Smooth muscle cell (in vitro differentiated cells): Measurements from ENCODE around the gene PRIM1. TPM values are rescaled to one million over a fixed set of nuclear protein-coding genes. Genes with fewer than 3 reads are reported as not detected.

Experiments used
- DNase-seq: peaks from one replicate; lab custom pipeline; 2025; ENCODE audit not compliant: unreplicated experiment; lab: John Stamatoyannopoulos, UW
- H2AFZ ChIP-seq: fragments of 200-600 bp; sonication (generic); 2 replicates; pipeline ENCODE4 v1.6.0; 2016; ENCODE audit warnings: antibody characterized with exemption, low read depth, mild to moderate bottlenecking
- H3F3A ChIP-seq: fragments of 200-600 bp; sonication (generic); 2 replicates; pipeline ENCODE4 v1.6.0; 2017; ENCODE audit warnings: antibody characterized with exemption, low read depth
- H3K27ac ChIP-seq: fragments of 200-600 bp; sonication (generic); 2 replicates; pipeline ENCODE4 v1.5.1; 2016; ENCODE audit warnings: low read depth, mild to moderate bottlenecking
- H3K27me3 ChIP-seq: fragments of 200-600 bp; sonication (generic); 2 replicates; pipeline ENCODE4 v1.6.1; 2016; ENCODE audit warnings: low read depth, mild to moderate bottlenecking
- H3K36me3 ChIP-seq: fragments of 200-600 bp; sonication (generic); 2 replicates; pipeline ENCODE4 v1.5.1; 2016; ENCODE audit warnings: low read depth
- H3K4me1 ChIP-seq: fragments of 200-600 bp; sonication (generic); 2 replicates; pipeline ENCODE4 v1.5.1; 2016; ENCODE audit warnings: low read depth
- H3K4me2 ChIP-seq: fragments of 200-600 bp; sonication (generic); 2 replicates; pipeline ENCODE4 v1.6.0; 2016; ENCODE audit warnings: mild to moderate bottlenecking
- H3K4me3 ChIP-seq: fragments of 200-600 bp; sonication (generic); 2 replicates; pipeline ENCODE4 v1.5.1; 2016; ENCODE audit warnings: mild to moderate bottlenecking
- H3K79me2 ChIP-seq: fragments of 200-600 bp; sonication (generic); 2 replicates; pipeline ENCODE4 v1.6.0; 2016; ENCODE audit warnings: low read depth, mild to moderate bottlenecking
- H3K9ac ChIP-seq: fragments of 200-600 bp; sonication (generic); 2 replicates; pipeline ENCODE4 v1.6.0; 2016; ENCODE audit warnings: low read depth
- H3K9me3 ChIP-seq: fragments of 200-600 bp; sonication (generic); replicated peaks from 2 replicates; pipeline ENCODE4 v1.5.1; 2016; ENCODE audit warnings: low read depth
- H4K20me1 ChIP-seq: fragments of 200-600 bp; sonication (generic); 2 replicates; pipeline ENCODE4 v1.6.0; 2016; ENCODE audit warnings: low read depth
- WGBS: methylation state at CpG from one replicate; pipeline ENCODE4 v1.1.7; 2016; ENCODE audit warnings: low lambda C conversion rate; 5-methylcytosine and 5-hydroxymethylcytosine counted together
- polyA plus RNA-seq: library from polyadenylated mRNA; unstranded; fragments of >200 nt; fragmentation: Nextera tagmentation; extraction: Ambion mirVana; gene quantifications from 2 replicates; pipeline ENCODE4 v1.2.1, GENCODE V29; 2016
- total RNA-seq: library from RNA; depleted of rRNA; stranded (reverse); fragments of >200 nt; gene quantifications from 2 replicates; pipeline ENCODE4 v1.2.3, GENCODE V29; 2014
- TF ChIP-seq, protein P1 (sequence below): fragments of 200-600 bp; sonication (generic); IDR thresholded peaks from 2 replicates; pipeline ENCODE4 v1.5.1; 2017; ENCODE audit warnings: borderline replicate concordance, mild to moderate bottlenecking, antibody characterized with exemption; ENCODE audit not compliant: insufficient read depth, poor library complexity, severe bottlenecking

The PRIM1 gene
- total and polyA plus RNA-seq, 2 experiments from 2014 or later, result 7.0 to 12.7 TPM

DNA sequence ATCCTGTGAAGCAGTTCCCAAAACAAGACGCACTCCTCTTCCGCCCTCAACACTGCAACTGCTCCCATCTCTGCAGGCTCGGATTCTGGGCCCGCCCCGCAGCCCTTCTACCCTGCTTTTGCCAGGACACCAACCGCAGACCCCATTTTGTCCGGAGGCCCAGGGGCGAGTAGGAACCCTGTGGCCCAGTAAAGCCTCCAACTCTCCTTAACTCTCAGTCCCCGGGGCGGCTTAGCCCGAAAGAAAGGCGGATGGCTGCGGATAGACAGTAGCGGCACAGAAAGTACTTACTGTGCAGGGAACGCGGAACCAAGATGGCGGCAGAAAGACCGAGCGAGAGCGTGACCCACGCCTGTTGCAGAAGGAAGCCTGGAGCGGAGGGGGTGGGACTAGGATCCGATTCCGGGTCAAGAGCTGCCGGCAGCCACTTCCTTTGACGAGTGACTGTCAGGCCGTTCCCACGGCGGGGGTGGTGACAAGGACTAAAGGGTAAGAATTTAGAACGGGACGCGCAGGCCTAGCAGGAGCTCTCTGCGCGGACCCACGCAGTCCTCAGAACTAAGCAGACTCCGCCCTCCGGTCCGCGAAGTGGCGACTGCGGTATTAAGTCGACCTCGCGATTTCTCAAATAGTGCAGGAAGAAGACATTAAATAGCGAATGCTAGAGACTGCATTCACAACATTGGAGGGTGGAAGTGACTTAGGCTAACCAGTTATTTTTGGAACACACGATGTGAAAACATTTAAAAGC lies 27.0 kb downstream of the PRIM1 start, which contains the start of gene NACA:
Gene NACA, minus strand, starts transcription at position 328 of the 751 bp plus-strand sequence. CDS start 778 bp downstream, outside the sequence.
- peak within 1 kb of the TSS; percentile 89 for H3K27ac ChIP-seq
- H3K27me3 ChIP-seq, result no peaks in the 10 kb centered on the region
- H3K4me2 ChIP-seq, result peak within 1 kb of the TSS; percentile 95
- peak within 1 kb of the TSS; percentile 95 for H3K9ac ChIP-seq
- H3K4me3 ChIP-seq, result peak within 1 kb of the TSS; percentile 83
- TF ChIP-seq, protein P1, sequence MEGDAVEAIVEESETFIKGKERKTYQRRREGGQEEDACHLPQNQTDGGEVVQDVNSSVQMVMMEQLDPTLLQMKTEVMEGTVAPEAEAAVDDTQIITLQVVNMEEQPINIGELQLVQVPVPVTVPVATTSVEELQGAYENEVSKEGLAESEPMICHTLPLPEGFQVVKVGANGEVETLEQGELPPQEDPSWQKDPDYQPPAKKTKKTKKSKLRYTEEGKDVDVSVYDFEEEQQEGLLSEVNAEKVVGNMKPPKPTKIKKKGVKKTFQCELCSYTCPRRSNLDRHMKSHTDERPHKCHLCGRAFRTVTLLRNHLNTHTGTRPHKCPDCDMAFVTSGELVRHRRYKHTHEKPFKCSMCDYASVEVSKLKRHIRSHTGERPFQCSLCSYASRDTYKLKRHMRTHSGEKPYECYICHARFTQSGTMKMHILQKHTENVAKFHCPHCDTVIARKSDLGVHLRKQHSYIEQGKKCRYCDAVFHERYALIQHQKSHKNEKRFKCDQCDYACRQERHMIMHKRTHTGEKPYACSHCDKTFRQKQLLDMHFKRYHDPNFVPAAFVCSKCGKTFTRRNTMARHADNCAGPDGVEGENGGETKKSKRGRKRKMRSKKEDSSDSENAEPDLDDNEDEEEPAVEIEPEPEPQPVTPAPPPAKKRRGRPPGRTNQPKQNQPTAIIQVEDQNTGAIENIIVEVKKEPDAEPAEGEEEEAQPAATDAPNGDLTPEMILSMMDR, result no peak
- under 1% methylated on average over 46 of the region's 46 CpGs for WGBS
- peaks cover 46% of the 10 kb centered on the region for H4K20me1 ChIP-seq
- peaks cover 49% of the 10 kb centered on the region for H3K79me2 ChIP-seq
- peaks cover 40% of the 10 kb centered on the region for H3K4me1 ChIP-seq
- H2AFZ ChIP-seq, result peak within 1 kb of the TSS; percentile 96
- peaks cover 16% of the 10 kb centered on the region for H3F3A ChIP-seq
- DNase-seq, result peak; percentile 89
- no peaks in the 10 kb centered on the region for H3K36me3 ChIP-seq
- no peaks in the 10 kb centered on the region for H3K9me3 ChIP-seq

DNA sequence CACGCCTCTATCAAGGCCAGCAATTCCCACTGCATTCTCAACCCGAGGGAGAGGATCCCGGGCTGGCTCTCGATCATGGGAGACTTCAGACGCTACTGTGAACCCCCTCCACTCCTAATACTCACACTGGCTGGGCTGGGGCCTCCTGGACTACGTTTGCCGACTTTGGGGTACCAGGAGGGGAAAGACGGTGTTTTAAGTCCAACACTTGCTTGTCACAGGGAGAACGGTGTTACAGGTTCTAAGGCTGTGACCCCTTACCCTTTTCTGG lies 27.5 kb downstream of the PRIM1 start:
- 1% methylated on average over 9 of the region's 9 CpGs for WGBS
- H3K4me3 ChIP-seq, result peak overlapping the region; percentile 83
- H3K9me3 ChIP-seq, result no peaks in the 10 kb centered on the region
- no peak for DNase-seq
- H3K36me3 ChIP-seq, result no peaks in the 10 kb centered on the region
- H3K79me2 ChIP-seq, result peaks cover 54% of the 10 kb centered on the region
- H3K27me3 ChIP-seq, result no peaks in the 10 kb centered on the region
- TF ChIP-seq, protein P1, result no peak
- peak overlapping the region; percentile 95 for H3K9ac ChIP-seq
- H3K27ac ChIP-seq, result peak overlapping the region; percentile 89
- peaks cover 51% of the 10 kb centered on the region for H4K20me1 ChIP-seq
- H3K4me2 ChIP-seq, result peak overlapping the region; percentile 95
- peak overlapping the region; percentile 91 for H2AFZ ChIP-seq
- peaks cover 41% of the 10 kb centered on the region for H3K4me1 ChIP-seq
- peaks cover 16% of the 10 kb centered on the region for H3F3A ChIP-seq

DNA sequence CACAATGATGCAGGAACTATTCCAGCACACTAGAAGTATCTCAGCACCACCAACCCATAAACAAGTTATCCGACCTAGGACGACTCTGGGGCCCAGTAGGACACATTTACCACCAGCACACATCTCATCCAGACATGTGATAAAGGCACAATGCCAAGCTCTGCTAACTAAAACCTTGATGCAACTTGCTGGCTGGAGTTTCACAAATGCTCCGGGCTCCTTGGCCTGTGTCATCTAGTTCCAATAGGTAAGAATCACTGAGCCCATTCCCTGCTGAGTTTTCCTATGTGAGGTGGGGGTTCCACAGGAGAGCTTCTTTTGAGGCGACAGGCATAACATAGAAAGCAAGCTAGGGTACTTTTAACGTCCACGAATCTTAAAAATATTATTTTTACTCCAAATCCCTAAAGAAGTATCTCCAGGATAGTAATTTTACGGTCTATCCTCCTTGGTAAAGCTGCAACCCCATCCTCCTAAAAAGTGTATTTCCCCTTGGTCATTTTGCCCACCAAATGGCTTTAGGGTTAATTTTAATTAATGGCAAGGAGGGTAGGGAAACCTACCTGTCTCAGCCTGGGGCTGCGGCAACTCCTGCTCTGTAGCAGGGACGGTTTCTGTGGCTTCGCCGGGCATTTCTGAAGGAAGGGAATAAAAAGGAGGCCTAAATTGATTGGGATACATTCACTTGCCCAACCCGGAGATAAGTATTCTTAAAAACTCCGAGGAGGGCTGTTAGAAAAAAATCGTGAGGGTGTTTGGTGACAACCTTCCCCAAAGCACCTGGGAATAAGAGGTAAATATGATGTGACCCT lies 28.0 kb downstream of the PRIM1 start:
- 2% methylated on average over 14 of the region's 14 CpGs for WGBS
- H4K20me1 ChIP-seq, result peaks cover 57% of the 10 kb centered on the region

More for the DNA sequence above, 28.0 kb downstream of the PRIM1 start:
- Histone ChIP-seq H3K9ac (peak overlapping the region; percentile 95), H3K4me2 (peak overlapping the region; percentile 95), H3K79me2 (peaks cover 60% of the 10 kb centered on the region), H3K9me3 (no peaks in the 10 kb centered on the region), H3K4me3 (peak overlapping the region; percentile 83), H3K36me3 (no peaks in the 10 kb centered on the region), H3K27ac (peak overlapping the region; percentile 89), H3F3A (peaks cover 22% of the 10 kb centered on the region), H2AFZ (no peak overlapping the region), H3K4me1 (peaks cover 46% of the 10 kb centered on the region), H3K27me3 (no peaks in the 10 kb centered on the region)
- DNase-seq, result no peak
- TF ChIP-seq, protein P1, result no peak
